Left lung (tissue), 10 donors: ENCODE results near the gene CD19. TPM values are rescaled to one million over a fixed set of nuclear protein-coding genes. Genes with fewer than 3 reads are reported as not detected.

Experiments
- ATAC-seq: fragments of 200-7000 bp; cut with Tn5 transposase; one replicate; pipeline ENCODE4 v1.9.1; 2020; ENCODE audit warnings: moderate library complexity
- DNase-seq, 4 donors: peaks; one replicate each; pipeline ENCODE4 v3.0.0-alpha.2; 2013 to 2020
- H3K27ac ChIP-seq, 2 donors: fragments of 200-600 bp; sonication (generic) in 1 of 2; one replicate each; pipeline versions ENCODE4 v1.5.0 to v1.8.0; 2020 to 2021
- H3K27me3 ChIP-seq, 2 donors: fragments of 200-600 bp; sonication (generic) in 1 of 2; one replicate each; pipeline versions ENCODE4 v1.5.0 to v1.8.0; 2020 to 2021
- H3K36me3 ChIP-seq, 2 donors: fragments of 200-600 bp; sonication (generic) in 1 of 2; one replicate each; pipeline versions ENCODE4 v1.5.0 to v1.8.0; 2020 to 2021
- H3K4me1 ChIP-seq, 2 donors: fragments of 200-600 bp; one replicate each; pipeline ENCODE4 v1.8.0; 2021
- H3K4me3 ChIP-seq, 2 donors: fragments of 200-600 bp; sonication (generic) in 1 of 2; one replicate each; pipeline versions ENCODE4 v1.5.0 to v1.8.0; 2020 to 2021; ENCODE audit warnings: mild to moderate bottlenecking in 1 of 2
- H3K9me3 ChIP-seq, 2 donors: fragments of 200-600 bp; sonication (generic) in 1 of 2; one replicate each; pipeline versions ENCODE4 v1.5.0 to v1.8.0; 2020 to 2021
- intact Hi-C, 2 donors: fragments of 100-400 bp; cut with DNase I; formaldehyde crosslinking; loops; one replicate each; pipeline versions ENCODE4 v1.11.2 to v1.14.2; 2022
- polyA plus RNA-seq, 6 donors: library from polyadenylated mRNA; unstranded; fragments of 120-200 nt; gene quantifications; one replicate each; pipeline ENCODE4 v1.2.1, GENCODE V29; 2013; ENCODE audit not compliant: insufficient read length in 6 of 6
- total RNA-seq, 2 donors: library from RNA; stranded (reverse); fragmentation: NEBNext Ultra II Directional; extraction: Animal tissue kit (Norgen Biotek cat#: 25700); gene quantifications; one replicate each; pipeline ENCODE4 v1.2.1, GENCODE V29; 2021
- TF ChIP-seq, protein P1 (sequence below), 2 donors: fragments of 200-600 bp; sonication (generic) in 1 of 2; IDR thresholded peaks; one replicate each; pipeline versions ENCODE4 v1.5.0 to v1.8.0; 2021; ENCODE audit warnings: antibody characterized with exemption in 2 of 2
- donor health status: DM: no; HTN: yes; CAD: no.
- donor health status: DM: no; HTN: no; CAD: no.

CD19 gene
- total and polyA plus RNA-seq, 8 donors, result 0.29 to 0.85 (median 0.51) TPM

DNA sequence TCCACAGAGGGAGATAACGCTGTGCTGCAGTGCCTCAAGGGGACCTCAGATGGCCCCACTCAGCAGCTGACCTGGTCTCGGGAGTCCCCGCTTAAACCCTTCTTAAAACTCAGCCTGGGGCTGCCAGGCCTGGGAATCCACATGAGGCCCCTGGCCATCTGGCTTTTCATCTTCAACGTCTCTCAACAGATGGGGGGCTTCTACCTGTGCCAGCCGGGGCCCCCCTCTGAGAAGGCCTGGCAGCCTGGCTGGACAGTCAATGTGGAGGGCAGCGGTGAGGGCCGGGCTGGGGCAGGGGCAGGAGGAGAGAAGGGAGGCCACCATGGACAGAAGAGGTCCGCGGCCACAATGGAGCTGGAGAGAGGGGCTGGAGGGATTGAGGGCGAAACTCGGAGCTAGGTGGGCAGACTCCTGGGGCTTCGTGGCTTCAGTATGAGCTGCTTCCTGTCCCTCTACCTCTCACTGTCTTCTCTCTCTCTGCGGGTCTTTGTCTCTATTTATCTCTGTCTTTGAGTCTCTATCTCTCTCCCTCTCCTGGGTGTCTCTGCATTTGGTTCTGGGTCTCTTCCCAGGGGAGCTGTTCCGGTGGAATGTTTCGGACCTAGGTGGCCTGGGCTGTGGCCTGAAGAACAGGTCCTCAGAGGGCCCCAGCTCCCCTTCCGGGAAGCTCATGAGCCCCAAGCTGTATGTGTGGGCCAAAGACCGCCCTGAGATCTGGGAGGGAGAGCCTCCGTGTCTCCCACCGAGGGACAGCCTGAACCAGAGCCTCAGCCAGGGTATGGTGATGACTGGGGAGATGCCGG, 769 bp downstream of the CD19 start:
- Histone ChIP-seq H3K4me1 (peaks cover 0 to 13% of the 10 kb centered on the region in 2 donors), H3K27me3 (no peaks in the 10 kb centered on the region), H3K36me3 (no peaks in the 10 kb centered on the region), H3K9me3 (no peaks in the 10 kb centered on the region), H3K4me3 (no peak overlapping the region), H3K27ac (no peak overlapping the region)
- intact Hi-C loops, result loop anchor here in 1 of 2 donors (10.0 kb wide), 1 partner anchor 108 kb away; the partner anchor contains the start of gene ATXN2L
- no peak for DNase-seq
- TF ChIP-seq, protein P1, sequence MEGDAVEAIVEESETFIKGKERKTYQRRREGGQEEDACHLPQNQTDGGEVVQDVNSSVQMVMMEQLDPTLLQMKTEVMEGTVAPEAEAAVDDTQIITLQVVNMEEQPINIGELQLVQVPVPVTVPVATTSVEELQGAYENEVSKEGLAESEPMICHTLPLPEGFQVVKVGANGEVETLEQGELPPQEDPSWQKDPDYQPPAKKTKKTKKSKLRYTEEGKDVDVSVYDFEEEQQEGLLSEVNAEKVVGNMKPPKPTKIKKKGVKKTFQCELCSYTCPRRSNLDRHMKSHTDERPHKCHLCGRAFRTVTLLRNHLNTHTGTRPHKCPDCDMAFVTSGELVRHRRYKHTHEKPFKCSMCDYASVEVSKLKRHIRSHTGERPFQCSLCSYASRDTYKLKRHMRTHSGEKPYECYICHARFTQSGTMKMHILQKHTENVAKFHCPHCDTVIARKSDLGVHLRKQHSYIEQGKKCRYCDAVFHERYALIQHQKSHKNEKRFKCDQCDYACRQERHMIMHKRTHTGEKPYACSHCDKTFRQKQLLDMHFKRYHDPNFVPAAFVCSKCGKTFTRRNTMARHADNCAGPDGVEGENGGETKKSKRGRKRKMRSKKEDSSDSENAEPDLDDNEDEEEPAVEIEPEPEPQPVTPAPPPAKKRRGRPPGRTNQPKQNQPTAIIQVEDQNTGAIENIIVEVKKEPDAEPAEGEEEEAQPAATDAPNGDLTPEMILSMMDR (IDR thresholded peaks at IDR 0.05), result no peak
- ATAC-seq, result no peak

DNA sequence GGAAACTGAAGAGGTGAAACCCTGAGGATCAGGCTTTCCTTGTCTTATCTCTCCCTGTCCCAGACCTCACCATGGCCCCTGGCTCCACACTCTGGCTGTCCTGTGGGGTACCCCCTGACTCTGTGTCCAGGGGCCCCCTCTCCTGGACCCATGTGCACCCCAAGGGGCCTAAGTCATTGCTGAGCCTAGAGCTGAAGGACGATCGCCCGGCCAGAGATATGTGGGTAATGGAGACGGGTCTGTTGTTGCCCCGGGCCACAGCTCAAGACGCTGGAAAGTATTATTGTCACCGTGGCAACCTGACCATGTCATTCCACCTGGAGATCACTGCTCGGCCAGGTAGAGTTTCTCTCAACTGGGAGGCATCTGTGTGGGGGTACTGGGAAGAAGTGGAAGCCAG, 1.4 kb downstream of the CD19 start:
- ATAC-seq, result no peak
- Histone ChIP-seq H3K27me3 (no peaks in the 10 kb centered on the region), H3K27ac (no peak overlapping the region), H3K4me1 (peaks cover 0 to 13% of the 10 kb centered on the region in 2 donors), H3K4me3 (no peak overlapping the region), H3K36me3 (no peaks in the 10 kb centered on the region), H3K9me3 (no peaks in the 10 kb centered on the region)
- DNase-seq, result no peak
- intact Hi-C loops, result loop anchor here in 1 of 2 donors (10.0 kb wide), 1 partner anchor 108 kb away; the partner anchor contains the start of gene ATXN2L
- TF ChIP-seq, protein P1 (IDR thresholded peaks at IDR 0.05), result no peak

DNA sequence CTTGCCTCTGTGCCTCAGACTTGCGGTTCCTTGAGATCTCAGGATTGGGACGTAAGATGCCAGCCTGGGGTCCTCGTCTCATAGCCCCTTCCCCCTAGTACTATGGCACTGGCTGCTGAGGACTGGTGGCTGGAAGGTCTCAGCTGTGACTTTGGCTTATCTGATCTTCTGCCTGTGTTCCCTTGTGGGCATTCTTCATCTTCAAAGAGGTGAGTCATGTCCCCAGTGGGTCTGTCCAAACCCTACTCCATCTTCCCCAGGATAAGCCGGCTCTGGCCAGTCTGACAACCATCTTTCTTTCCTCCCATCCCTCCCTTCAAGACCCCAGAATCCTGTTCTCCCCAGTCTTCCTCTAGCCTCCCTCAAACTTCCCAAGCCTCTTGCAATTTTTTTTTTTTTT, 3.6 kb downstream of the CD19 start:
- intact Hi-C loops, result loop anchor here in 1 of 2 donors (10.0 kb wide), 1 partner anchor 111 kb away; the partner anchor contains the start of gene ATXN2L

DNA sequence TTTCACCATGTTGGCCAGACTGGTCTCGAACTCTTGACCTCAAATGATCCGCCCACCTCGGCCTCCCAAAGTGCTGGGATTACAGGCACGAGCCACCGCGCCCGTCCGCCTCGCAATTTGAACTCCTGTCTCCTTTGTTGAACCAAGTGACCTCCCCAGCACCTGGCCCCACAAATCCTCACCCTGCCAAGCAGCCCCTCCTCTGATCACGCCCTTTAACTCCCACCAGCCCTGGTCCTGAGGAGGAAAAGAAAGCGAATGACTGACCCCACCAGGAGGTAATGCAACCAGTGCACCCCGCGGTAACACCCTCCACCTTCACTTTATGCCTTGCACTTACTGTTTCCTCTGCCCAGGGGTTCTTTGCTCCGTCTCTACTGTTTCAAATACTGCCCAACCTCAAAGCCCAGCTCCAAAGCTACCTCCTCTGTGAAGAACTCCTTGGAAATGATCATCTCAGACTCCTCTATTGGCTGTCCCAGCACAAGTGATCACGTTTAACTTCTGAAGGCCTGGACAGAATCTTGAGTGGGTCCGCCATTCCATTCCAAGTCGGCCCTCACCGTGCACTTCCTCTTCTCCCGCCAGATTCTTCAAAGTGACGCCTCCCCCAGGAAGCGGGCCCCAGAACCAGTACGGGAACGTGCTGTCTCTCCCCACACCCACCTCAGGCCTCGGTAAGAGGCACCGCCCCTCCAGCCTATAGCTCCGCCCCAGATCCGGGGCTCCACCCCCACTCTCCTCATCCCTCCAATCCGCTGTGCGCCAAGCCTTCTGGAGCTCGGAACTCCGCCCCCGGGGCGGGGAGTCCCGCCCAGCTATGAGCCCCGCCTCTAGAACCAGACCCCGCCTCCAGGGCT, 4.4 kb downstream of the CD19 start:
- ATAC-seq (peak; percentile 99), DNase-seq (peak in 3 of 4 donors; percentile 65 to 95 (median 89))
- no peaks in the 10 kb centered on the region for H3K27me3 ChIP-seq
- no peaks in the 10 kb centered on the region for H3K9me3 ChIP-seq
- intact Hi-C loops, result loop anchor here in 1 of 2 donors (10.0 kb wide), 1 partner anchor 111 kb away; the partner anchor contains the start of gene ATXN2L
- H3K4me3 ChIP-seq, result peak overlapping the region; percentile 16 to 27
- H3K27ac ChIP-seq, result no peak overlapping the region
- TF ChIP-seq, protein P1 (IDR thresholded peaks at IDR 0.05), result no peak
- H3K4me1 ChIP-seq, result peaks cover 0 to 13% of the 10 kb centered on the region in 2 donors
- no peaks in the 10 kb centered on the region for H3K36me3 ChIP-seq

More for the DNA sequence above, 3.6 kb downstream of the CD19 start:
- DNase-seq, result no peak
- H3K27me3 ChIP-seq, result no peaks in the 10 kb centered on the region
- H3K9me3 ChIP-seq, result no peaks in the 10 kb centered on the region
- H3K36me3 ChIP-seq, result no peaks in the 10 kb centered on the region
- H3K4me1 ChIP-seq, result peaks cover 0 to 13% of the 10 kb centered on the region in 2 donors
- TF ChIP-seq, protein P1 (IDR thresholded peaks at IDR 0.05), result no peak
- H3K27ac ChIP-seq, result no peak overlapping the region
- H3K4me3 ChIP-seq, result no peak overlapping the region
- no peak for ATAC-seq
